Endothelial cell of umbilical vein (primary cell): ENCODE data around the gene TRMT1.

ENCODE experiments used
- EZH2 ChIP-seq: IDR thresholded peaks from 2 replicates; pipeline ENCODE4 v1.6.1; 2012; ENCODE audit warnings: borderline replicate concordance, low read depth, mild to moderate bottlenecking, moderate library complexity, low read length, inconsistent platforms; ENCODE audit not compliant: severe bottlenecking
- FOS ChIP-seq: IDR thresholded peaks from 2 replicates; pipeline ENCODE4 v1.6.1; 2011; ENCODE audit warnings: mild to moderate bottlenecking, low read length, moderate library complexity, borderline replicate concordance; ENCODE audit not compliant: insufficient read depth
- GATA2 ChIP-seq: IDR thresholded peaks from 2 replicates; pipeline ENCODE4 v1.7.0; 2011; ENCODE audit warnings: low read depth, mild to moderate bottlenecking, moderate library complexity, mixed read lengths, low read length; ENCODE audit not compliant: insufficient read length, insufficient read depth
- JUN ChIP-seq: IDR thresholded peaks from 2 replicates; pipeline ENCODE4 v1.6.1; 2011; ENCODE audit warnings: borderline replicate concordance, low read depth; ENCODE audit not compliant: insufficient read length, insufficient read depth
- POLR2A ChIP-seq: IDR thresholded peaks from 2 replicates; pipeline ENCODE4 v1.6.1; 2012; ENCODE audit warnings: low read depth, mild to moderate bottlenecking, control low read depth, low read length
- POLR2AphosphoS5 ChIP-seq: IDR thresholded peaks from 2 replicates; pipeline ENCODE4 v1.6.1; 2012; ENCODE audit warnings: low read depth, mild to moderate bottlenecking, control low read depth, low read length, moderate library complexity; ENCODE audit not compliant: insufficient read depth
- TF ChIP-seq, protein P1 (sequence below), 2 donors: IDR thresholded peaks; 1 replicate in 1 of 2; 2 replicates in 1 of 2; pipeline ENCODE4 v1.5.1; 2011; ENCODE audit warnings: low read length in 2 of 2, mild to moderate bottlenecking in 2 of 2, moderate library complexity in 2 of 2, control low read depth in 1 of 2, inconsistent platforms in 1 of 2, low read depth in 1 of 2; ENCODE audit not compliant: insufficient read depth in 1 of 2; ENCODE audit errors: extremely low read depth in 1 of 2
- TF ChIP-seq, protein P2 (sequence below): IDR thresholded peaks from 2 replicates; pipeline ENCODE4 v1.6.1; 2011; ENCODE audit not compliant: insufficient read depth, insufficient read length

DNA sequence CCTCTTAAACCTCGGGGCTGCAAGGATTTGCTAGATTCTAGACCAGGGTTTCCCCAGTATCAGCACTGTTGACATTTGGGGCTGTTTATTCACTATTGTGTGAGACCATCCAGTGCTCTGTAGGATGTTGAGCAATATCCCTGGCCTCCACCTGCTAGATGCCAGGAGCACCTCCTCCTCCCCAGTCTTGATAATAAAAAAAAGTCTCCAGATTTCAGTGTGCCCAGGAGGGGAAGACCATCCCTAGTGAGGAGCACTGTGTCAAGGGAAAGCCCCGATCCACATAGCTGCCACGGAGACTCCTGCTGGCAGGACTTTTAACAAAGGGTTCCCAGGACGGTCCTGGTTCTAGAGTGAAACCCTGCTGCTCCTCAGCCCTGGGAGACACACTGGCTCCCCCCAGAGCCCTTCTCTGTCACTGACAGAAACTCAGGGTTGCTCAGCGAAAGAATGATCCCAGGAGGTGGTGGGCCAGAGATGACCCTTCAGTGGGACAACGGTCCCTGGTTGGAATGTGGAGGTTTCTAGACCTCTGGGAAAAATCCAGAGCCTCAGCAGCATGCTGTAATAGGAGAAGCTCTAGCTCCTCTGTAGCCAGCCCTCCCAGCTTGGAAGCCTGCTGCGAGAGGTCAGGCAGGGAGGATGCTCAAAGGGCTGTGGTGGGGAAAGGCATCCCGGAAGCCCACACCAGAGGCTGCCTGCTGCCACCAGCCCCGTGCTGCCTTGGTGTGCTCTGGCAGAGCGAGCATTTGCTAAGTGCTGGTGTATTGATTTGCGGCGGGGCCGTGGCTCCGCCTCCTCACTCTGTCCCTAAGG is 34.1 kb downstream of the TRMT1 start:
- TF ChIP-seq, protein P1, sequence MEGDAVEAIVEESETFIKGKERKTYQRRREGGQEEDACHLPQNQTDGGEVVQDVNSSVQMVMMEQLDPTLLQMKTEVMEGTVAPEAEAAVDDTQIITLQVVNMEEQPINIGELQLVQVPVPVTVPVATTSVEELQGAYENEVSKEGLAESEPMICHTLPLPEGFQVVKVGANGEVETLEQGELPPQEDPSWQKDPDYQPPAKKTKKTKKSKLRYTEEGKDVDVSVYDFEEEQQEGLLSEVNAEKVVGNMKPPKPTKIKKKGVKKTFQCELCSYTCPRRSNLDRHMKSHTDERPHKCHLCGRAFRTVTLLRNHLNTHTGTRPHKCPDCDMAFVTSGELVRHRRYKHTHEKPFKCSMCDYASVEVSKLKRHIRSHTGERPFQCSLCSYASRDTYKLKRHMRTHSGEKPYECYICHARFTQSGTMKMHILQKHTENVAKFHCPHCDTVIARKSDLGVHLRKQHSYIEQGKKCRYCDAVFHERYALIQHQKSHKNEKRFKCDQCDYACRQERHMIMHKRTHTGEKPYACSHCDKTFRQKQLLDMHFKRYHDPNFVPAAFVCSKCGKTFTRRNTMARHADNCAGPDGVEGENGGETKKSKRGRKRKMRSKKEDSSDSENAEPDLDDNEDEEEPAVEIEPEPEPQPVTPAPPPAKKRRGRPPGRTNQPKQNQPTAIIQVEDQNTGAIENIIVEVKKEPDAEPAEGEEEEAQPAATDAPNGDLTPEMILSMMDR (IDR thresholded peaks at IDR 0.05; ENCODE audit: extremely low read depth in 1 of 2, insufficient read depth in 1 of 2, low read depth in 1 of 2, low read length in 2 of 2), result peak; percentile 39 to 60
- TF ChIP-seq POLR2AphosphoS5 (no peak), FOS (no peak), EZH2 (no peak), POLR2A (no peak), GATA2 (no peak), JUN (no peak)
- TF ChIP-seq, protein P2, sequence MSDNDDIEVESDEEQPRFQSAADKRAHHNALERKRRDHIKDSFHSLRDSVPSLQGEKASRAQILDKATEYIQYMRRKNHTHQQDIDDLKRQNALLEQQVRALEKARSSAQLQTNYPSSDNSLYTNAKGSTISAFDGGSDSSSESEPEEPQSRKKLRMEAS, result no peak
